H54 (cell line): ENCODE measurements around the gene SHMT2.
"Not testable (repeated sequence)": the region's sequence is repeated elsewhere in the genome, so short reads cannot be mapped to it uniquely, and the experiment has no call there.

ENCODE experiments used
- DNase-seq: peaks from one replicate; pipeline ENCODE4 v3.0.0; 2011; ENCODE audit warnings: low spot score, mixed read lengths; ENCODE audit not compliant: insufficient read length
- FAIRE-seq: peaks from 3 replicates; lab custom pipeline; 2011; peaks lifted over from hg19 to GRCh38; lab: Jason Lieb, UNC
- POLR2A ChIP-seq: IDR thresholded peaks from 2 replicates; pipeline ENCODE4 v1.6.1; 2011; ENCODE audit warnings: low read depth, mild to moderate bottlenecking, low read length

Gene SHMT2

DNA sequence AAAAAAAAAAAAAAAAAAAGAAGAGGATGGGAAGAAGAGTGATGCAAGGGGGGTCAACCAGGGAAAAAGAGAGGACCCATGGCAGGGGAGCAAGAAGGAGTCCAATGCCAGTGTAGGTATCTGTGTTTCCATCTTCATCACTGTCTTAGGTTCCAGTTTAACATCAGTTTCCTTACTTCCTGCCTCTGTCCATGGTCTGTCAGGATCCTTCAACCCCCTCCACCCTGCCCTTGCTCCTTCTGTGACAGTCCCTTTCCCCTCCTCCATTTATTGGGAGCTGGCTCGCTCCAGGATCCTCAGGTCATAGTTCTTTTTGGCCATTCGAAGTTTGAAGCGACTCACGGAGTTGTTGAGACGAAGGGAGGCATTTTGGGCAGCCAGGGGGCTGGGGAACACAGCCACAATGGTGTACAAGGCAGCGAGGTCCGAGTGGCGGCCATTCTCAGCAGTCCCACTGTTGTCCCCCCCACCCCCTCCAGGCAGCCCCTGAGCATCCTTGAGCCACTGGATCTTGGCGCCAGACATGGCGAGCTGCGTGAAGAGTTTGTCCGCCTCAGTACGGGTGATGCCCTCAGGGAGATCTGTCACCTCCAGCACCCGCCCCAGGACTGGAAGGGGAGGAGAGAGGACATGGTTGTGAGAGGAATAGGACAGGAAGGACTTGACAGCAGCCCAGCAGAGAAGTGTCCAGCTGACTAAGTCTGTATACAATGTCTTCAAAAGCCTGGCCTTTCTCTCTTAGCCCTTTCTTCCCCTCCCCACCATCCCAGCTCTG is 25.2 kb downstream of the SHMT2 start:
- no peak for TF ChIP-seq POLR2A
- FAIRE-seq (no peak), DNase-seq (no peak)

DNA sequence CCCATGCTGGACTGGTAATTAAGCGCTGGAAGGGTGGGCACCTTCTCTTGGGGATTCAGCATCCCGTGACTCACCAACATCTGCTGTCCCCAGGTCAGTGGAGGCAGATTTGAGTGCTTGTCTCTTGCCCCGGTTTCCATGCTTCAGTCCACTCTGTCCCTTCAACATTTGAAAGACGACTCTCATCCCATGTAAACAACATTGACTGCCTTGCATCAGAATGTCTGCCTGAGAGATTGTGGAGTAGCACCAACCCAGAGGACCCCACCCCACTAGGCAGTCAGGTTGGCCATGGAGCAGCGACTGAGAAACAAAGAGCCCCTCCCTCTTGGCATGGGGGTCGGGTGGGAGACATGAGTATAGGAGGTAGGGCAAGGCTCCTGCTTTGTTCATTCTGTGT is 26.4 kb downstream of the SHMT2 start:
- no peak for TF ChIP-seq POLR2A
- no peak for DNase-seq
- no peak for FAIRE-seq

DNA sequence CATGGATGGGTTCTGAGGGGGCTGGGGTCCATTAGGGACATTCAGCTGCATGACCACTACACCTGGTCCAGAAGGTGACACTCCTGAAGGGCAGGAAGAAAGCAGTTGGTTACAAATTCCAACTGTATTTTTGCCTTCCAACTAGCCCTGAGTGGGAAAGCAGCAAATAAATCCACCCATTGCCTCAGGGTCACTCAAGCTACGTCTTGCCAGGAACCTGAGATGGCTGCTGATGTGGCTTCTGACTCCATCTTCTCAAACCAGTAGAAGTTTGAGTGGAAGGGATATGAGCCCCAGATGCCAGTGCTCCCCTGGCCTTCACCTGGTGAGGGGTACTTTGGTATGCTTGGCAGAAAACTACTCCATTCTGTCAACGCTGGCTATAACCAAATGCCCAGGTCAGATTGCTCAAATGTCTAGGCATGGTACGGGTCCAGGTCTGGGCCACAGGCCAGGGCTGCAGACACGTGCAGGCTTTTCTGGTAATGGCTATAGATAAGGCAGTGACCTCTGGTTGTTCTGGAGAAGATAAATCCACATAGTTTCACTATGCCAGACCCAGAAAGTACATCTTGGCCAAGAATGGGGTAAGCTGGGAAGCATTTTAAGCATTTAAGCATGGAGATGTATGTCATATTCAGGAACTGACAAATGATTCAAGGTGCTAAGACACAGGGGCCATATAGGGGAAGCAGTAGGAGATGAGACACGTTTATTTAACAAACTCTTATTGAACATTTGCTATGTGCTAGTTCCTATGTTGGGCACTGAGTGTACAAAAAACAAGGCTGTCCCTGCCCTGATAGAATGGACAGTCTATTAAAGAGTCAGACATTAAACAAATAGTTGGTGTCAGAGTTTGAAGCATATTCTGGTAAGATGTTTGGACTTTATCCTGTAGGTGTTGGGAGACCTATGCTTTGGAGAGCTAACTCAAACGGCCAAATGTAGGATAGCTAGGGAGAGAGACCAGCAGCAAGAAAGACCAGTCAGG is 29.8 kb downstream of the SHMT2 start:
- DNase-seq (no peak), FAIRE-seq (no peak)
- no peak for TF ChIP-seq POLR2A

DNA sequence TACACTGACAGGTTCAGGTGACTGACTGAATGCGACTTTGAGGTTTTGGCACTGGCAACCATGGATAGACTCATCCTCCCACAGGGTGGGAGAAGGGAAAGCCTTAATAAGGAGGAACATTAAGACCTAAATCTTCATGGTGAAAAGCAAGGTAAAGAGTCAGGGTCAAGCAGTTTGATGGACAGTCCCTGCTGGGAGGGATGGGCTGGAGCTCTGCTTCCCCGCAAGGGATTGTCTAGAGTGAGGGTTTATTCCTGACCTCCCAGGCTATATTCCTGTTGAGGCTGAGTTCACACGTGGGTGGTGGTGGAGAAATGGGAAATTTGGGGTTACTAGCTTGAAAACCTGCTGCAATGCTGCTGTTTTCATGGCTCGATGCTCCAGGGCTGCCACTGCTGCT is 30.9 kb downstream of the SHMT2 start:
- no peak for FAIRE-seq
- DNase-seq: no peak
- no peak for TF ChIP-seq POLR2A

DNA sequence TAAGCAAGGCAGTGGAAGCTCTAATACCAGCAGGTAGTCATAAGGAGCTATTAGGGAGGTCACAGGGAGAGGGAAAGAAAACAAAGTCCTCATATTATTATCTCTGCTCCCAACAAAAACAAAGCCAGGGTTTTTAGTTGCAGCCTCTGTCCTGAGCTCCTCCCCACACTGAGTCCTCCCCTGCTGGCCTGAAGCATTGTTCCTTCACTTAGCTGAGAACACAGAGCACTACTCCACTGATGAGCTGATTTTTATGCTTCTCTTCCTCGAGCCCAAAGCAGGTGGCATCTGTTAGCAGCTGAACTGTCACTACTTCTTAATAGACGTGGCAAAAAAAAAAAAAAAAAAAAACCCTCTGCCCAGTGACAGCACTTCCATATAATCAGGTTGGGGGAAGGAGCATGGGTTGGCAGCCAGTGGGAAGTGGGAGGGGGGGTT is 31.9 kb downstream of the SHMT2 start:
- TF ChIP-seq POLR2A: no peak
- FAIRE-seq: no peak
- no peak for DNase-seq

DNA sequence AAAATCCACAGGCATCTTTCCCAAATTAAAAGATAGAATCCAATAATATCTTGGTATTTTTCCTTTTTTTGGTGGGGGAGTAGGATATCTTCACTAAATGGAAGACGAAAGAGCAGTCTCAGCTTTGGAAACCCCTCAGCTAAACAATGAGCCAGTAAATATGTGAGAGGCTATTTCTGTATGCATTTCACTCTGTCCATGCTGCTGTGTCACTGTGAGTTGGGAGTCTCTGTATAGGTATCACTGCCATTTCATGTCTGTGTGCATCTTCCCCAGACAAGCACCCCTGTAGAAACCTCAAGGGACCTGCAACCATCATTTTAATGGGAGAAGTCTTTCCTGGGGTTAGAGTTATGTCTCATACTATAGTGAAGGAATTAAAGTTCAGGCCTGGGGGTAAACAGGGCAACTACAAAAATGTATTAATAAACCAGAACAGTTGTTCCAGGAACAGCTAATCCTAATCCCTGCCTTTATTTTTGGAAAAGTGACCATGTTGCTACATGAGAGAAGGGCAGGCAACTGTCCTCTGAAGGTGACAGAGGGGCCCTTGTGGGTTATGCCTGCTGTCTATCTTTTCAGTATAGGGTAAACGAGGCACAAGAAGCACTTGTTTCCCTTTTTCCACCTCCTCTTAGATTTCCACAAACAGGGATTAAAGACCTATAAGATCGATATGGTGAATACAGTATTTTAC is 32.8 kb downstream of the SHMT2 start:
- no peak for TF ChIP-seq POLR2A
- DNase-seq (no peak), FAIRE-seq (no peak)

DNA sequence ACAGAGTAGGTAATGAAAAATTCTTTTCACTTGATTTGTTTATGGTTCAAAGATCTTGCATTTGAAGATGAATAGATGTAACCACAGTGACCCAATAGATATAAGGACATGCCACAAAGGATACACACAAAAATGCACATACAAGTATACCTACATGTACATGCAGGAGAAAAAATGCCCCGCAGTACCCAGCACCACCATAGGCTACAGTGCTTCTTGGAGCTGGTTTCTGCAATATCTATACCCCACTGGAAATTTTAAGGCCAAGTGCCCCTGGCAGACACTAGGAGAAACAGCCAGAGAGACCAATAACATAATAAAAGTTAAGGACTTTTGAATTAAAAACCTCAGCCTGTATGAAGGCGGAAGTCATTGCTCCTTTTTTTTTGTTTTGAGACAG is 33.6 kb downstream of the SHMT2 start:
- FAIRE-seq (no peak), DNase-seq (no peak)
- no peak for TF ChIP-seq POLR2A

DNA sequence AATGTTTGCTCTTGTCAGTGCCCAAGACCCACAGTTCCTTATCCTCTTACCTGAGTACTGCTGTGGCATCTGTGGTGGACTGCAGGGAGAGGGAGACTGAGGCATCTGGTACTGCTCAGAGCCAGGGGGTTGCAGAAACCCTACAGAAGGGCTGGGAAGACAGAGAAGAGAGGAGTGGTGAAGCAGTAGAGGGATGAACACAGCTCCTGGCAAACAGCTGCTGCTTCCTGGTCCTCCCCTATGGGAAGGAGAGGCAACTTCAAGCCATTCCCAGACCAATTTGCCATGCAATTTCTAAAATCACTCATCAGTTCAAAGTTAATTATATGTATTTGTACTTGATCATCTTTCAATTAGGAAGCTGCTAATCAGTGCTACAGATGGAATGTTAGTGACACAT is 37.2 kb downstream of the SHMT2 start:
- no peak for TF ChIP-seq POLR2A
- FAIRE-seq (no peak), DNase-seq (no peak)

DNA sequence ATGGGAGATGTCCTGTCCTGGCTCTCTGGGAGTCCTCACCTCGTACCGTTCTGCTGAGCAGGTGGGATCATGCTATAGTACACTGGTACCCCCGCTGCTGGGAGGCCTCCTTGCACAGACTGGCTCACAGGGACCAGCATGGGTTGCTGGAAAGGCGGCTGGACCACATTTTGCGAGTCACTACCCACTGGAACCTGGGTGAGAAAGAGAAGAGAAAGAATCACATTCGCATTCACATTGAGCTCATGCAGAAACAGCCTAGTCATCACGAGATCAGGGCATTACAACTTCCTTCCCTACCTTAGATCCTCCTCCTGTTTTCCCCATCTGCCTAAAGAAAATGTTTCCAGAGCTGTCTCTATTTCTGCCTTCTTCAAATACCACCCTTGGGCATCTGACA is 38.8 kb downstream of the SHMT2 start:
- no peak for FAIRE-seq
- no peak for TF ChIP-seq POLR2A
- no peak for DNase-seq

DNA sequence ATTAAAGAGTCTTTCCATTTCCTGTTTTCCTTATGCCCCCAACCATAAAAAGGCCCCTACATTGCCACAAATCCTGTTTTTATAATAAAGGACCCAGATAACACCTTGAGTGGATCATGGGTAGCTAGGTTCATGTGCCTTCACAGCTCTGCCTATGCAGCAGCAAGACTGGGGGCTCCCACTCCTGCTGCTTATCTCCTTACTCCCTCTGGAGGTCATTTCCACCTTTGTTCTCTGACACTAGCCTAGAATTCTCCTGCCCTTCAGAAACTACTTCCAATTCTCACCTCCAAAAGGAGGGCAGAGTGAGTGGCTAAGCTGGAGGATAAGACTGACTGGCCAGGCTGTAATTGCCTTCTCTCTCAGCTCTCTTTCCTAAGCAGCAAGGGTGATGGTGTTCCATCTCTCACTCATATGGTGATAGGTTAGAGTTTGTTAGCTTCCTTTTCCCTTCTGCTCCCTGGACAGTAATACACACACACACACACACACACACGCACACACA is 41.5 kb downstream of the SHMT2 start:
- no peak for TF ChIP-seq POLR2A
- FAIRE-seq (no peak), DNase-seq (no peak)

DNA sequence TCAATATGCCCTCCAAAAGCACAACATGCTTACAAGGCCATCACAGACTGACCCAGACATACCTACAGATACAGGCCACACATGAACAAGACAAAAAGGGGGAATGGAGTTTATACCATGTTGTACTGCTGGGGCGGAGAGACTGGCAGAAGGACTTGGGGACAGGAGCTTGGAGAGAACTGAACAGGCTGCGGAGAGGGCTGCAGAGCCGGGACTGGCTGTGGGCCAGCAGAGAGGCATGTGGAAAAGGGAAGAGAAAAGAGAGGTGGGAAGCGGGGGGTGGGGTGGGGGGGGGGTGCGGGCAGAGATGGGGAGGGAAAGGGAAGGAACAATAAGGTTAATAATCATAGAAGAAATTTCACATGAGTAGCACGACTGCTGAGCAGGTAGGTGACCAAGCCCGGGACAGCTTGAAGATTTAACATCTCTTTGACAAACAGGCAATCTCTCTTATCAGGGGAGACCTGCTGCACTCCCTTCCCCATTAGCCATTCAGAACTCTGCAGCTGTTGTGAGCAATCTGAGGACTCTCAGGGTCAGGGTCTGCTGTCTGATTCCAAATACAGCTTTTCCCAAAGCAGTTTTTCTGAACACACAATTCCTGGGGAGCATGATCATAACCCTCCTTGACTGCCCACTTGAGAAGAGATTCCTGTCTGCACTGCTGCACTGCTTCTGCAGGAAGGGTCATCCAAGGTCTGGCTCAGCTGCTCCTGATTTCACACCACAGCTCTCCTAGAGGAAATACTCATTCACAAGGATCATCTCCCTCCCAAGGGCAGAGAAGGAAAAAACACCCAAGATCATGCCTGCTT is 43.0 kb downstream of the SHMT2 start:
- DNase-seq (no peak), FAIRE-seq (no peak)
- TF ChIP-seq POLR2A: no peak

DNA sequence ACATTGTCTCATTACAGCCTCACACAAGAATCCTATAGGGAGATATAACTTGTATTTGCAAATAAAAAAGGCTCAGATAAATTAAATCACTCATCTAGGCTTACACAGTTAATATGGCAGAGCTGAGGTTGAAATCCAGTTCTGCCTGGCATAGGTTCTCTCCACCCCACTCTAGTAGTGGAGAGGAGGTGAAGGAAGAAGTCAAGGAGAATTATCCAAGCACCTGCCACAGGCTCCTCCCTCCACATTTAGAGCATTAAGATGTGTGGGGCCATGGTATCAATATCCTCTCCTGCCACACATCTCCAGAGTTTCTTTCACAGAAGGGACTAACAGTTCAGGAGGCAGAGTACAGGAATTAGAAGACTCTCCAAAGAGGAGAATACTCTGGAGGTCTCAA is 44.0 kb downstream of the SHMT2 start:
- TF ChIP-seq POLR2A: no peak
- no peak for DNase-seq
- no peak for FAIRE-seq

DNA sequence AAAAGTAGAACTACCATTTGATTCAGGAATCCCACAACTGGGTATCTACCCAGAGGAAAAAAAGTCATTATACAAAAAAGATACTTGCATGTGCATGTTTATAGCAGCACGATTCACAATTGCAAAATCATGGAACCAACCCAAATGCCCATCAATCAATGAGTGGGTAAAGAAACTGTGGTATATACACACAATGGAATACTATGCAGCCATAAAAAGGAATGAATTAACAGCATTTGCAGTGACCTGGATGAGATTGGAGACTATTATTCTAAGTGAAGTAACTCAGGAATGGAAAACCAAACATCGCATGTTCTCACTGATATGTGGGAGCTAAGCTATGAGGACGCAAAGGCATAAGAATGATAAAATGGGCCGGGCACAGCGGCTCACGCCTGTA is 46.7 kb downstream of the SHMT2 start:
- not testable (repeated sequence) for DNase-seq, FAIRE-seq
